SU-DHL-6 (cell line): ENCODE measurements around the gene MCM5.

Experiments used
- CTCF ChIP-seq: fragments of 200-600 bp; sonication (generic); IDR thresholded peaks from one replicate; pipeline ENCODE4 v1.5.1; 2017; ENCODE audit warnings: antibody characterized with exemption, mild to moderate bottlenecking, low read length, moderate library complexity; ENCODE audit not compliant: insufficient read depth, poor library complexity, severe bottlenecking
- EZH2phosphoT487 ChIP-seq: fragments of 200-600 bp; sonication (generic), shearing (Covaris generic); conservative IDR thresholded peaks from 2 replicates; pipeline ENCODE4 v1.6.1; 2018; ENCODE audit warnings: mild to moderate bottlenecking, antibody characterized with exemption, low read length, moderate library complexity, mixed read lengths

- no peak for TF ChIP-seq CTCF
- TF ChIP-seq EZH2phosphoT487, result no peak
Measured at GRCh38 chr22:35426801-35427140, 26.8 kb downstream of the MCM5 start.
